HepG2 (cell line): ENCODE data around the gene ADAMTS16. TPM values are rescaled to one million over a fixed set of nuclear protein-coding genes. Genes with fewer than 3 reads are reported as not detected.

ENCODE experiments used
- ATAC-seq: fragments of 200-7000 bp; cut with Tn5 transposase; 3 replicates; pipeline ENCODE4 v1.9.1; 2020; ENCODE audit warnings: mild to moderate bottlenecking, moderate library complexity
- BruUV-seq: library from RNA; stranded (reverse); fragments of 400-500 nt; replicated peaks from 2 replicates; lab custom pipeline; 2021; lab: Mats Ljungman, UMichigan
- CTCF ChIA-PET: fragments of 300-600 bp; formaldehyde crosslinking; extraction: SDS; loops from one replicate; lab custom pipeline; 2021; ENCODE audit warnings: low total read pairs, inconsistent platforms, low intra/inter-chr PET ratio; lab: Yijun Ruan, JAX
- POLR2A ChIA-PET: fragments of 350-600 bp; sonication (Branson Sonifier 250); formaldehyde crosslinking; loops from one replicate; lab custom pipeline; 2020; ENCODE audit warnings: antibody characterized with exemption, inconsistent platforms; lab: Yijun Ruan, JAX
- DNase-seq: peaks from one replicate; pipeline ENCODE4 v3.0.0-alpha.2; 2015; ENCODE audit warnings: low spot score
- FAIRE-seq: peaks from 3 replicates; lab custom pipeline; 2011; peaks lifted over from hg19 to GRCh38; lab: Jason Lieb, UNC
- H2AFZ ChIP-seq: one replicate; pipeline ENCODE4 v1.6.1; 2011; ENCODE audit warnings: low read length, inconsistent platforms
- H3K27ac ChIP-seq: fragments of 300-600 bp; 3 replicates; pipeline ENCODE4 v1.8.0; 2011; ENCODE audit warnings: mixed run types, mild to moderate bottlenecking, mixed read lengths, low read length, inconsistent platforms; ENCODE audit not compliant: insufficient read depth; ENCODE audit errors: extremely low read length
- H3K27me3 ChIP-seq, 2 experiments: fragments of 200-600 bp in 1 of 2; 2 replicates in 1 of 2; 3 replicates in 1 of 2; pipeline versions ENCODE4 v1.6.0 to v1.8.0; 2011; ENCODE audit warnings: low read length in 2 of 2, mild to moderate bottlenecking in 2 of 2, moderate library complexity in 2 of 2, inconsistent platforms in 1 of 2; ENCODE audit not compliant: insufficient read depth in 2 of 2, control insufficient read depth in 1 of 2
- H3K36me3 ChIP-seq, 2 experiments: fragments of 200-600 bp in 1 of 2; replicated peaks in 1 of 2; 2 replicates in 1 of 2; 3 replicates in 1 of 2; pipeline versions ENCODE4 v1.5.1 to v1.8.0; 2011; ENCODE audit warnings: low read length in 2 of 2, inconsistent platforms in 1 of 2; ENCODE audit not compliant: insufficient read depth in 2 of 2, control insufficient read depth in 1 of 2
- H3K4me1 ChIP-seq: 2 replicates; pipeline ENCODE4 v1.5.1; 2012; ENCODE audit warnings: low read length, inconsistent platforms; ENCODE audit not compliant: insufficient read depth
- H3K4me2 ChIP-seq: 2 replicates; pipeline ENCODE4 v1.6.0; 2011; ENCODE audit warnings: low read depth, low read length, inconsistent platforms
- H3K4me3 ChIP-seq, 3 experiments: fragments of 200-600 bp in 1 of 3; sonication (generic), shearing (Covaris generic) in 1 of 3; replicated peaks in 1 of 3; 2 replicates each; pipeline ENCODE4 v1.5.1; 2011 to 2016; ENCODE audit warnings: low read length in 3 of 3, inconsistent platforms in 2 of 3, low read depth in 2 of 3, mild to moderate bottlenecking in 2 of 3, control low read depth in 1 of 3, mixed read lengths in 1 of 3; ENCODE audit not compliant: insufficient read depth in 1 of 3
- H3K79me2 ChIP-seq: one replicate; pipeline ENCODE4 v1.6.1; 2011; ENCODE audit warnings: low read length, inconsistent platforms; ENCODE audit not compliant: insufficient read depth
- H3K9ac ChIP-seq: 2 replicates; pipeline ENCODE4 v1.6.0; 2011; ENCODE audit warnings: mild to moderate bottlenecking, low read depth, low read length, inconsistent platforms; ENCODE audit not compliant: insufficient read depth
- H3K9me3 ChIP-seq: 2 replicates; pipeline ENCODE4 v1.5.1; 2012; ENCODE audit warnings: mild to moderate bottlenecking, low read length
- H4K20me1 ChIP-seq: 2 replicates; pipeline ENCODE4 v1.6.0; 2011; ENCODE audit warnings: inconsistent platforms, mild to moderate bottlenecking, low read length, moderate library complexity; ENCODE audit not compliant: insufficient read depth
- BRD4 ChIP-seq: sonication (generic); formaldehyde crosslinking; IDR thresholded peaks from 2 replicates; pipeline ENCODE4 v1.4.0; 2020; ENCODE audit warnings: missing genetic modification reagents
- CCAR2 ChIP-seq: fragments of 200-400 bp; formaldehyde crosslinking; optimal IDR thresholded peaks from 2 replicates; pipeline ENCODE3; 2018; ENCODE audit warnings: low read depth, mild to moderate bottlenecking, low read length, moderate library complexity
- CREB3 ChIP-seq: sonication (generic); formaldehyde crosslinking; IDR thresholded peaks from 2 replicates; pipeline ENCODE4 v1.5.0; 2020; ENCODE audit warnings: missing genetic modification reagents
- FLYWCH1 ChIP-seq: sonication (generic); formaldehyde crosslinking; IDR thresholded peaks from 2 replicates; pipeline ENCODE4 v1.8.1; 2023; ENCODE audit warnings: mild to moderate bottlenecking, missing genetic modification reagents
- FOXM1 ChIP-seq: sonication (generic); formaldehyde crosslinking; IDR thresholded peaks from 2 replicates; pipeline ENCODE4 v1.5.0; 2020; ENCODE audit warnings: missing genetic modification reagents
- HHEX ChIP-seq: IDR thresholded peaks from 2 replicates; pipeline ENCODE4 v1.6.1; 2016; ENCODE audit warnings: control low read depth
- HNRNPK ChIP-seq: fragments of 200-400 bp; formaldehyde crosslinking; IDR thresholded peaks from 2 replicates; pipeline ENCODE4 v1.6.1; 2018; ENCODE audit warnings: low read length, low read depth, moderate library complexity, mild to moderate bottlenecking; ENCODE audit not compliant: poor library complexity, severe bottlenecking
- HOXA5 ChIP-seq: sonication (generic); formaldehyde crosslinking; IDR thresholded peaks from 2 replicates; pipeline ENCODE4 v1.4.0; 2020; ENCODE audit warnings: missing genetic modification reagents
- SIN3A ChIP-seq: IDR thresholded peaks from 2 replicates; pipeline ENCODE4 v1.6.1; 2011; ENCODE audit warnings: low read depth, mild to moderate bottlenecking, control low read depth, low read length, borderline replicate concordance
- STAT6 ChIP-seq: sonication (generic); formaldehyde crosslinking; IDR thresholded peaks from 2 replicates; pipeline ENCODE4 v1.4.0; 2020; ENCODE audit warnings: missing genetic modification reagents, mild to moderate bottlenecking, borderline replicate concordance
- ZFP41 ChIP-seq: sonication (generic); formaldehyde crosslinking; IDR thresholded peaks from 2 replicates; pipeline ENCODE4 v1.4.0; 2020; ENCODE audit warnings: mild to moderate bottlenecking, missing genetic modification reagents, borderline replicate concordance
- ZFP82 ChIP-seq: sonication (generic); formaldehyde crosslinking; IDR thresholded peaks from 2 replicates; pipeline ENCODE4 v1.5.1; 2020; ENCODE audit warnings: mild to moderate bottlenecking, missing genetic modification reagents, borderline replicate concordance
- ZNF3 ChIP-seq: IDR thresholded peaks from 2 replicates; pipeline ENCODE4 v1.7.0; 2017; ENCODE audit warnings: inconsistent platforms
- ZNF446 ChIP-seq: sonication (generic); formaldehyde crosslinking; IDR thresholded peaks from 2 replicates; pipeline ENCODE4 v1.5.0; 2020; ENCODE audit warnings: mild to moderate bottlenecking, missing genetic modification reagents
- ZNF530 ChIP-seq: sonication (generic); formaldehyde crosslinking; IDR thresholded peaks from 2 replicates; pipeline ENCODE4 v1.5.0; 2020; ENCODE audit warnings: low read depth, mild to moderate bottlenecking, missing genetic modification reagents
- ZNF550 ChIP-seq: sonication (generic); formaldehyde crosslinking; IDR thresholded peaks from 2 replicates; pipeline ENCODE4 v1.4.0; 2020; ENCODE audit warnings: mild to moderate bottlenecking, missing genetic modification reagents, borderline replicate concordance
- ZNF552 ChIP-seq: sonication (generic); formaldehyde crosslinking; IDR thresholded peaks from 2 replicates; pipeline ENCODE4 v1.9.0; 2022; ENCODE audit warnings: missing genetic modification reagents, mild to moderate bottlenecking, borderline replicate concordance
- WGBS: methylation state at CpG from one replicate; pipeline ENCODE4 v1.1.6; 2017; ENCODE audit warnings: low lambda C conversion rate; 5-methylcytosine and 5-hydroxymethylcytosine counted together
- in situ Hi-C: cut with HindIII; loops from 2 replicates; pipeline ENCODE4 v1.10.0; 2017; ENCODE audit warnings: low pct_unique_long_range_greater_than_20kb; ENCODE audit not compliant: extremely low pct_ligation_motif_present
- intact Hi-C: fragments of 100-400 bp; cut with micrococcal nuclease; formaldehyde crosslinking; loops from one replicate; pipeline ENCODE4 v1.10.0; 2022; ENCODE audit not compliant: unreplicated experiment
- polyA plus RNA-seq, 8 experiments: library from polyadenylated mRNA; depleted of rRNA in 3 of 8; stranded (reverse) in 7 of 8; unstranded in 1 of 8; fragments of >200 nt; fragmentation: Illumina TruSeq in 4 of 8; extraction: Trizol in 4 of 8; gene quantifications; 2 replicates each; pipeline versions ENCODE4 v1.2.1 to v1.2.3, GENCODE V29; 2011 to 2016; ENCODE audit warnings: low read depth in 4 of 8, missing spikeins in 1 of 8, mixed read lengths in 1 of 8; ENCODE audit not compliant: insufficient read depth in 1 of 8
- total RNA-seq, 5 experiments: library from RNA; depleted of rRNA; stranded (reverse); fragments of >200 nt; fragmentation: Illumina TruSeq; extraction: Trizol; gene quantifications; 2 replicates each; pipeline ENCODE4 v1.2.3, GENCODE V29; 2016; ENCODE audit warnings: low read depth in 1 of 5

ADAMTS16 gene
- total and polyA plus RNA-seq, 2 of the 13 experiments (the other 11 are each of a cell fraction or from before 2014, with no cell fraction given), result 0.02 to 0.03 TPM

GRCh38 chr5:5320062-5320805 lies 180.1 kb downstream of the ADAMTS16 start (continued):
- no peak for TF ChIP-seq FOXM1 (CRISPR knock-in tag)

GRCh38 chr5:5321137-5321536 lies 181.0 kb downstream of the ADAMTS16 start:
- Histone ChIP-seq H3K4me1 (peaks cover under 1% of the 10 kb centered on the region; the same call in 1 of the 2 replicates), H3K9ac (no peak overlapping the region), H3K27me3 (peaks cover 3 to 13% of the 10 kb centered on the region in 2 experiments; a peak in 3 of 5 replicates), H3K27ac (no peak overlapping the region), H3K4me3 (no peak overlapping the region), H2AFZ (no peak overlapping the region), H3K9me3 (no peaks in the 10 kb centered on the region), H3K36me3 (no peaks in the 10 kb centered on the region), H4K20me1 (no peaks in the 10 kb centered on the region), H3K4me2 (no peak overlapping the region), H3K79me2 (no peaks in the 10 kb centered on the region)
- BruUV-seq, result no TSS peak
- FAIRE-seq (no peak), ATAC-seq (no peak), DNase-seq (no peak)
- TF ChIP-seq HNRNPK (no peak), STAT6 (CRISPR knock-in tag) (no peak), ZNF530 (CRISPR knock-in tag) (no peak), ZNF446 (CRISPR knock-in tag) (no peak), BRD4 (no peak), ZNF552 (CRISPR knock-in tag) (no peak), HHEX (CRISPR knock-in tag) (no peak), HOXA5 (CRISPR knock-in tag) (no peak), ZNF3 (CRISPR knock-in tag) (no peak), SIN3A (no peak), ZNF550 (CRISPR knock-in tag) (no peak), CREB3 (CRISPR knock-in tag) (no peak), FLYWCH1 (CRISPR knock-in tag) (no peak), ZFP82 (CRISPR knock-in tag) (no peak), ZFP41 (no peak), CCAR2 (no peak)
- ChIA-PET CTCF (no interaction called here), POLR2A (no interaction called here)
- 62% methylated on average over 2 of the region's 2 CpGs for WGBS
- in situ Hi-C loops, result no loop called here
- intact Hi-C loops, result no loop called here
